NCI-H345 treated with DMSO at 0.1 percent for 48 hours (cell line): ENCODE measurements around the gene FRMD8.

ENCODE experiments used
- DNase-seq: peaks from one replicate; lab custom pipeline; 2025; ENCODE audit not compliant: unreplicated experiment; lab: John Stamatoyannopoulos, UW

FRMD8 gene

GRCh38 chr11:65386307-65387140, at the start of gene FRMD8:
TSS of gene FRMD8 (plus strand) at chr11:65386637. CDS start at chr11:65387037, 400 bp downstream.
- peak; percentile 59 for DNase-seq

- no peak for DNase-seq
Measured at GRCh38 chr11:65338676-65339075, 47.8 kb upstream of the FRMD8 start.

- no peak for DNase-seq
Measured at GRCh38 chr11:65340226-65340625, 46.2 kb upstream of the FRMD8 start.

- DNase-seq: no peak
Measured at GRCh38 chr11:65341856-65342255, 44.6 kb upstream of the FRMD8 start.

- DNase-seq: no peak
Measured at GRCh38 chr11:65351511-65351910, 34.9 kb upstream of the FRMD8 start.

GRCh38 chr11:65352783-65353182, 33.7 kb upstream of the FRMD8 start:
- DNase-seq: no peak

GRCh38 chr11:65353376-65353775, 33.1 kb upstream of the FRMD8 start:
- DNase-seq: no peak

- DNase-seq: no peak
Measured at GRCh38 chr11:65353900-65354264, 32.6 kb upstream of the FRMD8 start.

GRCh38 chr11:65354265-65355012, 32.0 kb upstream of the FRMD8 start, which contains the start of gene TIGD3:
TSS of gene TIGD3 (plus strand) at chr11:65354751. CDS start at chr11:65355809, 1,058 bp downstream.
- peak; percentile 94 for DNase-seq

- DNase-seq: peak; percentile 55
Measured at GRCh38 chr11:65355013-65355775, 31.2 kb upstream of the FRMD8 start.

- no peak for DNase-seq
Measured at GRCh38 chr11:65355776-65356393, 30.6 kb upstream of the FRMD8 start.

- DNase-seq: no peak
Measured at GRCh38 chr11:65356394-65356972, 30.0 kb upstream of the FRMD8 start.

- DNase-seq: no peak
Measured at GRCh38 chr11:65357856-65358356, 28.5 kb upstream of the FRMD8 start.

- DNase-seq: no peak
Measured at GRCh38 chr11:65362320-65362931, 24.0 kb upstream of the FRMD8 start.

- no peak for DNase-seq
Measured at GRCh38 chr11:65362966-65363365, 23.5 kb upstream of the FRMD8 start.

- no peak for DNase-seq
Measured at GRCh38 chr11:65363770-65364169, 22.7 kb upstream of the FRMD8 start.

GRCh38 chr11:65366340-65366773, 20.1 kb upstream of the FRMD8 start:
- DNase-seq: peak; percentile 43

GRCh38 chr11:65370659-65371049, 15.8 kb upstream of the FRMD8 start:
- no peak for DNase-seq

GRCh38 chr11:65373839-65374580, 12.4 kb upstream of the FRMD8 start:
- no peak for DNase-seq
